HG02870 (cell line): Measurements from ENCODE around the gene NEK10.
"Not testable (repeated sequence)": the region's sequence is repeated elsewhere in the genome, so short reads cannot be mapped to it uniquely, and the experiment has no call there.

Experiments used
- ATAC-seq: cut with Tn5 transposase; IDR thresholded peaks from one replicate; pipeline ENCODE4 v1.9.1; 2021; ENCODE audit warnings: mild to moderate bottlenecking, moderate library complexity; ENCODE audit not compliant: unreplicated experiment

Gene NEK10

DNA sequence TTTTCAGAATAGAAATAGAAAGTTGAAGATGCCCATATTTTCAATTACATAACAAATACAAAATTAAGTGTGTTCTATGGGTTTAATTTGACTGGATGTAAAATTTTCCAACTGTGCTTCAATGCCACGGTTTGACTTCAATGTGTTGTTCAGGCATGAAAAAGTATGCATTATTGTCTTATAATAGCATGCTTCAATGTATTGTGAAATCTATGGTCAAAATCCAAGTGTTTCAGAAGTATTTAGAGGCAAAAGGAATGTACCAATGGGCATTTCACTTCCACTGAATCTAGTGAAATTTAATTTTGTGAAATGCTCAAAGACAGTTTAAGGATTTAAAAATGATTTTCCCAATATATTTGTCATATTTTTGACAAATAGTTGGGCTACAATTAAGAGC lies 16.0 kb downstream of the NEK10 start:
- no peak for ATAC-seq

DNA sequence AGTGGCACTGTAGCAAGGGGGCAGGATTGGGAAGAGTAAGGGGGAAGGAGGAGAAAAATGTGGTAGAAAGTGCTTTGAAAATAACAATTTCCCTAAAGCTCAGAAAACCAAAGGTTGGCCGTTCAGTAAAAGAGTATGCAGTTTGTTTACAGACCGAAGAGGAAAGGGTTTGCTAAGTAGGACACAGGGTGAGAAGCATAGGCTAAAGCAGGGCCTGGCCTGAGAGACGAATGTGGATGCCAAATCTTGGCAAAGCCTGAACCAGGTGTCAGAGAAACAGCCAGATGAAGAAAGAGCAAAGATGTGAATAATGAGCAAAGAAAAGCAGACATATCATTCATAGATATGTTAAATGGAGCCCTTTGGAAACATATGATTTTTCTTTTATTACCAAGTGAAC lies 17.1 kb downstream of the NEK10 start:
- ATAC-seq, result no peak

DNA sequence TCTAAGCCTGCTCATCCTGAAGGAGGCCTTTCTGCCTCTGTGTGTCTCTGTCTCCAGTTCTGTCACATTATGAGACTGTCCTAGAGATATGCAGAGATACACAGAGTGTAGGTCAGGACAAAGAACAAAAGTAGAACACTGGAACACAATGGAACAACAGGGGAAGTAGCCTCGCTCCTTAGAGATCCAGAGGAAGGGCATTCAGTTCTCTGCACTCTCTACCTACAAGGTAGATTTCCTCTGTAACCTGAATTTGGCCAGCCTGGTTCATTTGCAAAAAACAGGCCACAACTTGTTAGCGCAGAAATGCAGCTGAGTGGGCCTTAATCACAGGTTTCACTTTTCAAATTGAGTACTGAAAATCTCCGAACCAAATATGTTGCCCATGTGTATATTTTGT lies 19.4 kb downstream of the NEK10 start:
- peak; percentile 80 for ATAC-seq

DNA sequence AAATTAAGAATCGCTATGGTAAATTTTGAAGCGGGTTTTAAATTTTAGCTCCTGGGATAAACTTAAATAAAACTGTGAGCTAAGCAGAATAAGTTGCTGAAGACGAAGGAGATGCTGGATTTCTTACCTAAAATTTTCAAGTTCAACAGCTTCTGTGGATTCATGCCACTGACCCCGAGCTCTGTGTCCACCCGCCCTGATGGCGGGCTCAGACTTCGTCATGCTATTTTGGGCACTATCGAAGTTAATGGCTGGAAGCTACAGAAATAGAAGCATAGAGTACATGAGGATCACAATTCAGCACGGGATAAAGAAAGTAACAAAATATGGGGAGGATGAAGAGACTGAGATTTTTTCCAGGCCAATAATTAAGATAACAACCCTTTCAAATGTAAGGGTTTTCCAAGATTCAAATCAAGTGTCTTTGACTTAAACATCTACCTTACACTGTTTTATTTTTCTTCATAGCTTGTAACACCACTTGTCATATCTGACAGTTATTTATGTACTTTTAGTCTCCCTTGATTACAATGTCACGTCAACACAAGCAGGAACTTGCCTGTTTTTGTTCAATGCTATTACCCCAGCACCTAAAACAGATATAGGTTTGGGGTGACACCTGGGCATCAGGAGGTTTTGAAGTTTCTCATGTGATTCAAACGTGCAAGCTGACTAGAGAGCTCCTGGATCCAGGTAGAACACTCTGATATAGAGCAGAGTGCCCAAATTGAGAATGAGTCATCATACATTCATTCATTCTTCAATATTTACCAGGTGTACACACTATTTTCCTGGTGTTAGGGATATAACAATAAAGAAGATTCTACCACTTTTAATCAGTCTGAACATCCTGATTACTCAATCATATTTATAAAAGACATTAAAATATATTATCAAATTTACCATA lies 23.0 kb downstream of the NEK10 start:
- no peak for ATAC-seq

DNA sequence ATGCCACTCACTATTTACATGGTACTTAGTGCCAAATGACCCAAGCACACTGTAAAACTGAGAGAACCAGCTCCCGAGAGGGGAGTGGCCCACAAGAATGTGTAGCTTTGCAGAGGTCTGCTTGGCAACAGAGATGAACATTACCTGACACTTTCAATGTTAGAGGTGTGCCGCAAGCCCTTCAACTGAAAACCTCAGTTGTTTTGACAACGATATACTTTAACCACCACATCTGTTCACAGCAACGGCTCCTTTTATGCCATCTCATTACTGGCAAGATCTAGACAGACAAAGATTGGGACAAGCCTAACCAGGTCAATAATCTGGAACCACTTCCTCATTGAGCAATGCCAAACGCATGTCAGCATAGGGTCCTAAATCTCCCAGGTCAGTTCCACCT lies 23.7 kb downstream of the NEK10 start:
- ATAC-seq, result no peak

DNA sequence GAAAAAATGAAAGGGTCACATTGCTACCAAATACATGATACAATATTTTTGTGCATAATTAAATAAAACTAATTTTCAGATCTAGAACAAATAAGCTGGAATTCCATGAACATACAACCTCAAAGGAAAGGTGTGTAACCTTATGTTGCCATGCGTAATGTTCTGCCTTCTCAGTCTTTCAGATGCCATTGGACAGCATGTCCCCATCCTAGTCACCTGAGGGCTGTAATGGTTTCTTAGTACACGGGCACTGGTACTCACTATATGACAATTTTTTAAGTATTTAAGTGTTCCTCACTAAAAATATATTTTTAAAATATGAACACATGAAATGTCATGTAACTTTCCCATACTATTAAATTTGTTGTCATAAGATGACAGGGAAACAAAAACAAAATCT lies 24.1 kb downstream of the NEK10 start:
- ATAC-seq, result no peak

DNA sequence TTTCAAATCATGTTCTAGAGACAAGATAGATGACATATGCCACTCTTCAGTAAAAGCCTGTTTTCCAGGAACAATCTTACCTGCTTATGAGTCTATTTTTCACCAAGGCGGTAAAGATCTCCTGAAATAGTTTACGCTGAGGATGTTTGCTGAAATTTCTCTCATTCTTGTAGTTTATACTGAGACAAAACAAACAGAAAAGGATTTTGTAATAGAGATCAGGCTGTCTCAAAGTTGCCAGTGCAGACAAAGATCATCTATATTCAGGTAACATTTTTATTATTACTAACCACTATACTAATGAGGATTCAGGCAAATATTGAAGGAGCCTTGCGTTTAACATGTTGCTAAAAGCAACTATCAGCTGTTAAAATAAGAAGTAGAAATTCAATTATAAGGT lies 25.0 kb downstream of the NEK10 start:
- no peak for ATAC-seq

DNA sequence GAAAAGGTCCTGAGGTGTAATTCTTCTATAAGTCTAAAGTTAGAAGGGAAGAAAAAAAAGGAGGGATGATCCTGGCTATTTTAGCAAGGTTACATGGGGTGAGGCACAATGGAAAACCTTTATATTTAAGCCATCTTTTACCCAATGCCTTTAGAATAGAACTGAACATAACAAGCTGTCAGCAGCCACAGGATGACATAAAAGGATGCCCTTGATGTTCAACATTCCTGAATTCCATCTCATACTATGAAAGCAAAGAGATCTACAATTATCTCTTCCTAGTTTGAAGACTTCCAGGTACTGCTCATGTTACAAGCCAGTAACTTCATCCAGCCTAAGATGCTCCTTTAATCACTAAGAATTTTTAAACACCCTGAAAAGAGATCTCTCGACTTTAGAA lies 26.9 kb downstream of the NEK10 start:
- ATAC-seq, result no peak

DNA sequence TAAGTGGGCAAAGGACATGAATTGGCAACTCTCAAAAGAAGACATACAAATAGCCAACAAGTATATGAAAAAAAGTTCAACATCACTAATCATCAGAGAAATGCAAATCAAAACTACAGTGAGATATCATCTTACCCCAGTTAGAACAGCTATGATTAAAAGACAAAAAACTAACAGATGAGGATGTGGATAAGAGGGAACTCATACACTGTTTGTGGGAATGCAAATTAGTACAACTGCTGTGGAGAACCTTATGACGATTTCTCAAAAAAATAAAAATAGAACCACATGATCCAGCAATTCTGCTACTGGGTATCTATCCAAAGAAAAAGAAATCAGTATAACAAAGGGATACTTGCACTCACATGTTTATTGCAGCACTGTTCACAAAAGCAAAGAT lies 28.6 kb downstream of the NEK10 start:
- ATAC-seq, result peak; percentile 84

DNA sequence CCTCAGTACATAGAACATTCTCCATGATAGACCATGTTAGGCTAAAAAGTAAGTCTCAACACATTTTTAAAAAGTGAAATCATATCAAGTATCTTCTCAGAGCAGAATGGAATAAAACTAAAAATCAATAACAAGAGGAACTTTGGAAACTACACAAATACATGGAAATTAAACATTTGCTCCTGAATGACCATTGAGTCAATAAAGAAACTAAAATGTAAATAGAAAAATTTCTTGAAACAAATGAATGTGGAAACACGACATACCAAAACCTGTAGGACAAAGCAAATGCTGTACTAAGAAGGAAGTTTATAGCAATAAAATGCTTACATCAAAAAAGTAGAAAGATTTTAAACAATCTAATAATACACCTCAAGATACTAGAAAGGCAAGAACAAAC lies 33.6 kb downstream of the NEK10 start:
- no peak for ATAC-seq

DNA sequence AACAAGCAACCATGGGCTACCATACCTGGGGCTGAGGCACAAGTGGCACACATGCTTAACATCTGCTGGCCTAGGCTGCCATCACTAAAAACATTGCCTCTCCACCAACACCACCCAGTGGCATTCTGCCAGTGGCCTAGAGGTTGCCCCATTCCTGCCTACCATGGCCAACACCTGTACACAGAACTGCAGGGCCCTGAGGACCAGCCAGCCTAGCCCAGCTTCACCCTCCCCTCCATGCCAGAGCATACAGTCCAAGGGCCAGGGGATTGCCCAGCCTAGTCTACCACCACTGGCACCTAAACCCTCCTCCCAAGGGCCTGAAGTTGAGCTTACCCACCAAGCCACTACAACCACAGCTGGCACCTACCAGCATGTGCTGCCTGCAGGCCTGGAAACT lies 35.3 kb downstream of the NEK10 start:
- no peak for ATAC-seq

DNA sequence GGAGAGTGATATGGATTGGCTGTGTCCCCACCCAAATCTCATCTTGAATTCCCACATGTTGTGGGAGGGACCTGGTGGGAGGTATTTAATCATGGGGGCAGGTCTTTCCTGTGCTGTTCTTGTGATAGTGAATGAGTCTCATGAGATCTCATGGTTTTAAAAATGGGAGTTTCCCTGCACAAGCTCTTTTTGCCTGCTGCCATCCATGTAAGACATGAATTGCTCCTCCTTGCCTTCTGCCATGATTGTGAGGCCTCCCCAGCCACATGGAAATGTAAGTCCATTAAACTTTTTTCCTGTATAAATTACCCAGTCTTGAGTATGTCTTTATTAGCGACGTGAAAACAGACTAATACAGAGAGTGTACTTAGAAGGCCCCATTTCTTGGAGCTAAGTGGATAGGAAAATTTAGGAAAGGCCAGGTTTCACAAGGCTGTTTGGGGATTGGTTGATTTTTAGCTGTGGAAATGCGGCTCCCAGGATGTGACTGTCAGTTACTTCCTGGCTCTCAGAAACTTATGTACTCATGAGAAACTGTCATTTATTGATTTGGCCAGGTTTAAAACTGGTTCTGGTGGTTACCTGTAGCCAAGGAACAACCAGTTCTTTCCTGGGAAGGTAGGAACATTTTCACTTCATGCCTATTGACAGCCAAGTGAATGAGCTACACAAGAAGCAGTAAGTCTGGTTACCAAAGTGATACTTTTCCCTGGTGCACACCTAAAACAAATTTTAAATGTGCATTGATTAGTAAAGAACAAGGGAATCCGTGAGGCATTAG lies 40.0 kb downstream of the NEK10 start:
- ATAC-seq, result not testable (repeated sequence)

DNA sequence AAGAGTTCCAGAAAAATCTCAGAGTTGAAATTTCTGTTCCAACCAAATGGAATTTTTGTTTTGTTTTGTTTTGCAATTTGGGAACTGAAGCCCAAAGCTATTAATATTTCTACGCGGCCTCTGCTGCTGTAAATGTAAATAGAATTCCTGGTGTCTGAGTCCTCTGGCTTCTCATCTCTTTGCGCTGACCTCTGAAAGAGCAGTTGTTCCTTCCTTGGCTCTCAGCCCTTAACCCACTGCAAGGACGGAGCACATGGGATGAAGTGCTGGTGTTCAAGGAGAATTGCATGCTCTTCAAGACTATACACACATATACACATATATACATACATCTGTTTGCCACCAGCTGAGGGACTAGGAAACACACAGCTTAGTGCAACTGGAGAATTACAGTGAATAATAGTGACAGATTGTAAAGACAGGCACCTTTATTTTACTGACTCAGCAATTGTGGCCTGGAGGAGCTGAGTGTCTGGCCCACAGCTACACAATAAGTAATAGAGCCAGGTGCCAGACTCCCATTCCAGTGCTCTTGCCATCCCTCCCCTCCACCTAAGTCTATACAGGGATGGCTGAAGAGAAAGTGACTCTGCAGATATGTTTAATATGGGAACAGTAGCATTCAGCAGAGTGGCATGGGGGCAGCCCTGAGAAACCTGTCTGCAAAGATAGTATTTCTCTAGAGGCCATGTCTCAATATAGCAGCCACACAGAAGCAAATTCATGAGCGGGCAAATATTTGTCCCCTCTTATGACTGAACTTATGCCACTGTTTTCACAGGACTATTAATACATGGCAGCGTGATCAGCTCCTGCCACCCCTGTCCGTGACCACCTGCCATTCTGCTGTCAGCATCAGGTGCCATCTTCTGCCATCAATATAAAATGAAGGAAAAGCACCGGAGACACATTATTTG lies 42.3 kb downstream of the NEK10 start:
- ATAC-seq, result no peak

DNA sequence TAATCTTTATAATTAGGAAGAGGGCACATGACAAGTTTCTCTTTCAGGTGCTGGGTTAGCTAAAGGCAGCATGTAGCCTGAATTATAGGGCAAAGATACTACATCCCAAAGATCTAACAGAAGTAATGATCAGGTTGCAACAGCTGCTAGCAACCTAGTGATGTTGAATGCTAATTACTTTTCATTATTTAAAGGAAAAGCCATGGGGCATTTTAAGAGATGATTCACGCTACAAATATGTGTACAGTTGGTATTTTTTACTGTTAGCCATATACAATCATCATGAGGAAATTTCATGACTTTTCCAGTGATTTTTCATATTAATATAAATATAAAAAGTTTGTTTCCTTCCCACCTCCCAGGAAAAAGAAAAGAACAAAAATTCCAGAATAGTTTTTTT lies 43.0 kb downstream of the NEK10 start:
- no peak for ATAC-seq

DNA sequence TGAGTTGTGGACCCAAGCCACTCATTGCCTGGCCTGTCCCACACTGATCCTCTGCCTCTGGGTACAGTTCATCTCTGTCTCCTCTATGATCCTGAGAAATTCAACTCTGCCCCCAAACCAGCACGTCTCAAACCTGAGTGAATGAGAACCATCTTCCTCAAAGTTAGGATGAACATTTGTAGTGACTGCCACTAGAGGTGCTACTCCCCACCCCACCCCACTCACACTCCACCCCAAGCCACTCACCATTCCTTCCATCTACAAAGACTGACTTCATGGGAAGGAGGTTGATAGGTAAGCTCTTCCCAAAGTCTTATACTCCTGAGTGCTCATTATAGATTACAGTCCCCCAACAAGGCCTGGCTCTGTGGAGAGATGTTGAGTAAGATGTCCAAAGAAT lies 43.8 kb downstream of the NEK10 start:
- no peak for ATAC-seq

DNA sequence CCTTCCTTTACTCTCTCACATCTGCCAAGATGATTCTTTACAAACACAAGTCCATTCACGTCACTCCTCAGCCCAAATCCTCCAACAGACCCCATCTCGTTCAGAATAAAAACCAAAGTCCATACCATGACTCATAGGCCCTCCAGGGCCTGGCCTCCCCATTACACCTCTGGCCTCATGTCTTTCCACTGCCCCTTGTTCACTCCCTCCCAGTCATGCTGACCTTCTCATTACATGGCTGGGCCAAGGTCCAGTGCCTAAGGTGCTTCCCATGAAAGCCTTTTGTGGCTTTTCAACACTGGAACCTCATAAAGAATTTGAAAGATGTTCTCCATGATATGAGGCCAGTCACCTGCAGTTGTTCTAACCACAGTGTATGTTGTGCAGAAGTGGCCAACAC lies 44.5 kb downstream of the NEK10 start:
- ATAC-seq, result no peak

DNA sequence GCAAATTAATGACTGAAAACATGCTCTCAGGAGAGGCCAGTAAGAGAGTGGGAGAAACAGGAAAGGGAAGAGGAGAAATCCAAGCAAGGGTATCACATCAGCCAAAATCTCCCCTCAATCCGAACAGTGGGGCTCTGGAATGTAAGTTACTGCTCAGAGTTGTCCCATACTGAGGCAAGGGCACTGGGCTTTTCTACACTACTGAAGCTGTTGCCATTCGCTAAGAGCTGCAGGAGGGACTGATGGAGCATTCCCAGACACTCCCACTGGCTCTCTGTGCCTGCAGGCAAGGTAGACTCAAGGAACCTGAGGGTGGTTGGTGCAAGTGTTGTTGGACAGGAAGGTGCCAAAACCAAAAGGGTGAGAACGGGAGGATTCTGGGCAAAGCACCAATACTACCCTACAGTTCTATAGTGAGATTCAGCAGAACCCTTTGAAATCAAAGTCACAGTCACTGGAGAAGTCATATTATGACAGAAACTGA lies 46.1 kb downstream of the NEK10 start:
- ATAC-seq, result no peak

DNA sequence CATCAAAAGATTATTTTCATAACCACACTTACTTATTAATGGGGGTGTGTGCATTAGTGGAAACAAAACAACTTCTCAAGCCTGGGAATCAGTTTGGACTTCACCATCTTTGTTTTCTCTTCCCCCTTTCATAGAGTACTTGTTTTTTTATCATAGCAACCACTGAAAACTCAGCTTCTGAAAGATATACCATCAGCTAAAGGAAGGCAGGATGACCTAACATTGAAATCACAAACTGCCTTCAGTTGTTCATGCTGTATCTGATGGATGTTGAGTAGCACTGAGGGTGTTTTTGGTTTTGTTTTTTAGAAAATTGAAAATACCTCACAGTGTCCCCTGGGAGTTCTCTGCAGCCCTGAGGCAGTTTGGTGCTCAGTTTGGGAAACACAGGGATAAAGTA lies 46.5 kb downstream of the NEK10 start:
- no peak for ATAC-seq

DNA sequence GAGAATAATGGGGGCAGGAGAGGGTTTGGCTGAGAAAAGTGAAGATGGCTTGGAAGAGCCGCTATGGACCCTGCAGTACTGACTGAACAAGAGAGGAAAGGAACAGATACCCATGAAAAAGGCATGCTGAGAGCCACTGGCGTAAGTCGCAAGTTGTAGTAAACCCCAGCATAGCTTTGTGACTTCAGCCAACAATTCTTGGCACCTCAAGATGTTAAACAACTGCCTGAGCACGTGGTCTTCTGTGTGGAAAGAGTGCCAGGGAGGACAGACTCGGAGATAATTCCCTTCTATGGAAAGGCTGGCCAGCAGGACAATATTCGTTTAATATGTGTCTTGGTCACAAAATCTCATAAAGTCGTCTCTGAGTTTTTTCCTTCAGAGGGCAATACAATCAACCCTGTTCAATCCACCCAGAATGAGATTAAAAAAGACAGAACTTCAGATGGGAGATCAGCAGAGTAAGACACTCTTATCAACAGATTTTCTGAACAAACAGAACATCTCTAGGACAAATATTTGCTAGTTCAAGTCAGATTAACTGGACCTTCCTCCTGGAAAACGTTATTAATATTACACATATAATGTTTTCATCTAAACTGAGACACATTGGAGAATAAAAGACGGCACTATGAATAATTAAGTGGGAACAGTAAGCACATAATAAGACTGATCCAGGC lies 49.2 kb downstream of the NEK10 start:
- ATAC-seq, result no peak

DNA sequence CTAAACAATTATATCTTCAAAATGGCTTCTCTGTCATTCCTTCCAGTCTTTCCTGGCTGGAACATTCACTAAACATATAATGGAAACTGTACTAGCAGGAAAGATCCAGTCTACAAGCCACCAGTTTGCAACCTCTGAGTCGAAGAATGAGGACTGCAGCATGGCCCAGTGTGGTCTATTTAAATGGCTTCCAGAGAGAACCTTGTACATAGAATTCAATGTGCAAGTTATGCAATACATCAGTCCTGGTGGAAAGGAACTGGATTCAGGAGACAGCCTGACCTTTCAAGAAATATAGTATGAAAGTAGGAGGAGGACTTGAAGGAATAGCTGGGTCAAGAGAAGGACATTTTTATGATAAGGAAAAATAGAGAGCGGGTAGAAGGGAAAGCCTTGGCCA lies 49.9 kb downstream of the NEK10 start:
- ATAC-seq, result no peak
